HG03135 (cell line): ENCODE measurements around the gene CNTNAP2.

ENCODE experiments used
- ATAC-seq: cut with Tn5 transposase; IDR thresholded peaks from one replicate; pipeline ENCODE4 v1.9.1; 2021; ENCODE audit warnings: mild to moderate bottlenecking, moderate library complexity; ENCODE audit not compliant: unreplicated experiment

CNTNAP2 gene

DNA sequence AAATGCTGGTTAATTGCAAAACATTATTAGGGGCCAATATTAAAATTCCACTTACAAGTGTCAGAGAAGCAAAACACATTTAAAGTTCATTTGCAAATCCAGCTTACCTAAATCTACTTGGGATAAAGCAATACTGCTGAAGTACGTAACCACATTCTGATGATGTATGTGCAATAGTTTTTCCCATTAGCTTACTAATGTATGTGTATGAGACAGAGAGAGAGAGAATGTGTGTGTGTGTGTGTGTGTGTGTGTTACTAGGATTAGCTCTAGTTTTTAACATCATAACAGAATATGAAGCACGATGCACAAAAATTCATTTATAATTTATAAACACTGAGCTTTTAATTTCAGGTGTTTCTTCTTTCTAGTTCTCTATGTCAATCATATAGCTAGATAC lies 1399.8 kb downstream of the CNTNAP2 start:
- no peak for ATAC-seq

DNA sequence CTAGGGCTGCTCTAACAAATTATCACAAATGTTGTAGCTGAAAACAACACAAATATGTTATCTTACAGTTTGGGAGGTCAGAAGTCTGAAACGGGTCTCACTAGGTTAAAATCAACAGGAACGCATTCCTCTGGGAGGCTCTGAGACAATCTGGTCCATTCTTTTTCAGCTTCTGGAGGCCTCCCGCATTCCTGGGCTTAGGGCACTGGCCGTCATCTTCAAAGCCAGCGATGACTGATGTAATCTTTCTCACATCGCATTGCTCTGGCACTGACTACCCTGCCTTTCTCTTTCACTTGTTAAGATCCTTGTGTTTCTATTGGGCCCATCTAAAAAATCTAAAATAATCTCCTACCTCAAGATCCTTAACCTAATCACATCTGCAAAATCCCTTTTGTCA lies 1402.5 kb downstream of the CNTNAP2 start:
- ATAC-seq: no peak

DNA sequence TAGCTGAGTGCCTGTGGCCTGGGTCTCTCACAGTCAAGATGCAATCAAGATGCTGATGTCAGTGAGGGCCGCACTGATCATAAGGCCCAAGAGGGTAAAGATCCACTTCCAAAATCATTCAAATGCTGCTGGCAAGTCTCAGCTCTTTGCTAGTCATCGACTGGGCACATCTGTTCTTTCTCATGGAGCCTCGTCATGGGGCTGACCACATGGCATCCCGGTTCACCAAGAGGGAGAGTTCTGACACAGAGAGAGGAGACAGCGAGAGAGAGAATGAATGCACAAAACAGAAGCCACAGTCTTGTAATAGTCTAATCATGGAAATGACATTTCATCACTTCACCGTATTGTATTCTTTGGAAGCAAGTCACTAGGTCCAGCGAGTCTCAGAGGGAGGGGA lies 1406.5 kb downstream of the CNTNAP2 start:
- no peak for ATAC-seq

DNA sequence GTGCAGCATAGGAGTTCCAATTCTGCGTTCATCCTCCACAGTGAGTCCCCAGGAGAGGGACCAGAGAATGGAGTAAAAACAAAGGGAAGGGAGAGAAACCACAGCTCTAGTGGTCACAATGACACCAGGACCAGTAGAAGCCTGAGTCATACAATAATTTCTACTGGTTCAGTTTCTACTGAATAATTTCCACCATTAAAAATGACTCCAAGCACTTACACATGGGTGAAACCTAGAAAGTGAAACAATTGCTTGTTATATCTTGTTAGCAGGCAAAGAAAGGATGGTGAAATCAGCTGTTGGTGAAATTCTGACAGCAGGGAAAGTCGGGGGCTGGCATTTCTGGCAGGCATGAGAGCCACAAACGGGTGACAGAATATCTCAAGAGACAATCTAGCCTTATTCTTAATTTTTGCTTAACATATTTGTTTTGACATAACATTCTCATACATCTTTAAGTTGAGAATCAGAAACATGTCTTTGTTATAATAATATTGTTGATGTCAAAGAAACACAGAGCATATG lies 1408.2 kb downstream of the CNTNAP2 start:
- no peak for ATAC-seq

DNA sequence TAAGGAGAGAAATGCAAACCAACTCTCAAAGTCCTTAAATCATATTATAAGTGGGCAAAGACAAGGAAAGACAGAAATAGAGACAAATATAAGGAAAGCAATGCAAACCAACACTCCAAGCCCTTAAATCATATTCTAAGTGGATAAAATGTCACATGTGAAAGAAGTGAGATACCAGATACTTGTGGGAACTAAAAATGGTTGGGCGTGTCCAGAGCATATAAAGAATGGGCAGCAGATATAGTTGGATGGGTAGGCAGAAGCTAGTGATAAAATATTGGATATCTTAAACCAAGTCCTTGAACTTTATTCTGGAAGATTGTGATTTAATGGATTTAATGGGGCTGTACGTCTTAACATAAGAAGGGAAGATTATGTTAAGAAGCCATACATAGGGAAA lies 1408.7 kb downstream of the CNTNAP2 start:
- no peak for ATAC-seq

DNA sequence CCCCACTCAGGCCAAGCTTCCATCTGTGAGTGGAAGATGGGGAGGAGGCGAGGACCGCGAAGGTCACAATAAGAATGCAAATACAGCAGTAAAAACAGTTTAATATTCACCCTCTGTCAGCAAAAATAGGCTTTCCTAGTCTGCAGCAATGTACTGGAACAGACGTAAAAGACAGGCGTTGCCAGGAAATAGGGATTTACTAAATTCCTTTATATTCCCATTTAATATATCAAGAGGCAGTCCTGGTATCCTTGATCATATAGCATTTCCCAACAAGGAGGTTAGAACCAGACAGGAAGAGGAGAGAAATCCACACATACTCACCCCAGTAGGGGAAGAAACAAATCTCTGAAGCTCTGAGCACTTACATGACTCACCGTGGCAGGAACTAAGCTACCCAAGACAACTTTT lies 1419.1 kb downstream of the CNTNAP2 start:
- no peak for ATAC-seq

DNA sequence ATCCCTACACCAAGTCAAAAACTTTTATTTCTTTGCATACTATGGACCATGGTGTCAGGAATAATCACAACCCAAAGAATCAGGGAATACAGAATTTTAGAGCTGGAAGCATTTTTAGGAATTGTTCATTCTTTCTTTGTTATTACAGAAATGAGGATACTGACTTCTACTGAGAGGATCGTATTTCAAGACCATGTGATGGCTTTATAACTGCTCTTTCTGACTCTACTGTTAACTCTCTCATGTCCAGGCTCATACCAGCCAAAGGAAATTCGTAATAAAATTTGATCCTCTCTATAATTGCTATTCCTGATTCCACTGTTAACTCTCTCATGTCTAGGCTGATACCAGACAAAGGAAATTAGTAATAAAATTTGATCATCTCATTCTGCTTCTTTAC lies 1423.1 kb downstream of the CNTNAP2 start:
- ATAC-seq: no peak

DNA sequence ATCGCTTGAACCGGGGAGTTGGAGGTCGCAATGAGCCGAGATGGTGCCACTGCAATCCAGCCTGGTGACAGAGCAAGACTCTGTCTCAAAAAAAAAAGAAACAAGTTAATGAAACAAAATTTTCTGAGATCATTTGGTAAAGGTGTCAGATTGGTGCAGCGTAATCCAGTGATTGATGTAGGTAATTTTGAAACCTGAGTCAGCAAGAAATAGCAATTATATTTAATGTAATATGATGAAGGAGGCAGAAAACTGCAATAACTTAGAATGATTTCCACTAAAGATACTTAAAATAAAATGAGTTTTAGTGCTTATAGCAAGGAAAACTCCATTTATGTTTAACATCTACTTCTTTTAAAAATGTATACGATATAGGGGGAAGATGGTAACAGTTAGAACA lies 1424.1 kb downstream of the CNTNAP2 start:
- ATAC-seq: no peak

DNA sequence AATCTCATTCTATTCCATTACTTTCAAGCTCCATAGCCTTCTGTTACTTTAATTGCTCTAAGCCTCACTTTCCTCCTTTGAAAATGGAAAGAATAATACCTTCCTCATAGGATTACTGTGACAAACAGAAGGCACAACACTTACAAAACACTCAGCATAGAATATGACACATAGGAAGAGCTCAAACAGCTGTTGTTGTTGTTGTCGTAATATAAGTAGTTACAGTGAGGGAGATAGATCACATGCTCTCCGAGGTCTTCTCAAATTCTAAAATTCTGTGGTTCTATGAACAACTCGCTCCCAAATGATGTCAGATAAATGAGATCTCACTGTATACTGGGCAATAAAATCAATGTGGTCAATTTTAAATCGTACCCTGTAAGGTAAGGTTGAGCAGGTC lies 1424.7 kb downstream of the CNTNAP2 start:
- no peak for ATAC-seq

DNA sequence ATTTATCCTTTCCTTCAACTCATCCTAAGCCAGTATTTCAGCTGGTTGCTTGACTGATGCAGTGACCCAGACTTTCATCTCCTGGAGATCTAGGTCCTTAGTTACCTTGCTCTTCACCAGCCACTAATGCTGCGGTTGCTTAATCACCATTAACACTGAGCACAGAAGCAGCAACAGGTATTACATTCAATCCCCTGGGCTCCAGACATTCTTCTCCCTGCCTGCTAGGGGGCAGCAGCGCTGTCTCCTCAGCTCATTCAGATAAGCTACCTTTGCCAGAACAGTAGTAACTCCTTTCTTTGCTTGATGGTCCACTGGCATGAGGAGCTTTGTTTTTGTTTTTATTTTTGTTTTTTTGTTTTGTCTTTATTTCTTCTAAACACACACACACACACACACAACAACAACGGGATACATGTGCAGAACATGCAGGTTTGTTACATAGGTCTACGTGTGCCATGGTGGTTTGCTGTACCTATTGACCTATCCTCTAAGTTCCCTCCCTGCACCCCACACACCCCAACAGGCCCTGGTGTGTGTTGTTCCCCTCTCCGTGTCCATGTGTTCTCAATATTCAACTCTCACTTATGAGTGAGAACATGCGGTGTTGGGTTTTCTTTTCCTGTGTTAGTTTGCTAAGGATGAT lies 1430.8 kb downstream of the CNTNAP2 start:
- no peak for ATAC-seq

DNA sequence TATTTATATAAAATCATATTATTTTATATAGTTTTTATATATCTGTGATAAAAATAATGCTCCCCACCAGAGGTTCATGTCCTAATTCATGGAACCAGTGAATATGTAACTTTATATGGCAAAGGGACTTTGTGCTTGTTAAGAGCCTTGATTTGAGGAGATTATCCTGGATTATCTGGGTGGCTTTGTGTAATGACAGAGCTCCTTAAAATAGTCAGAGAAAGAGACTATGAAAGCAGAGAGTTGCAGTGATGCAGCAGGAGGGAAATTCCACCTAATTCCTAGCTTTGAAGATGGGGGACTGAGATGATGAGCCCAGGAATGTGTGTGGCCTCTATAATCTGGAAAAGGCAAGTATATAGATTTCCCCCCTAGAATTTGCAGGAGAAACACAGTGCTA lies 1439.7 kb downstream of the CNTNAP2 start:
- ATAC-seq: no peak

DNA sequence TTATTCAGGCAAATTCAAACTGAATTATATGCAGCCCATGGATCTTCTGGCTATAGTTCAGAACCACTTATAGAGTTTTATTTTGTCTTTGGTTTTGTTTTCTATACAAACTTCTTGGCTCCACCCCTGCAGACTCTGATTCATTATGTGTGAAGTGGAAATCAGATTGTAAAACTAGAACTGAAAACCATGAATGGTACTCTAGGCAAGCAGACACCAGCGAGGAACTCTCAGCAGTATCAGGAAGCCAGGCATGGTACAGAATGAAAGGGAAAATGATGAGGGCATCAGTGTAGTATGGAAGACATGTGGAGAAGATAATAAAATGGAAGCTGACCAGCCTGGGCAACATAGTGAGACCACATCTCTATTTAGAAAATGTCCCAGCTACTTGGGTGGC lies 1447.1 kb downstream of the CNTNAP2 start:
- no peak for ATAC-seq

DNA sequence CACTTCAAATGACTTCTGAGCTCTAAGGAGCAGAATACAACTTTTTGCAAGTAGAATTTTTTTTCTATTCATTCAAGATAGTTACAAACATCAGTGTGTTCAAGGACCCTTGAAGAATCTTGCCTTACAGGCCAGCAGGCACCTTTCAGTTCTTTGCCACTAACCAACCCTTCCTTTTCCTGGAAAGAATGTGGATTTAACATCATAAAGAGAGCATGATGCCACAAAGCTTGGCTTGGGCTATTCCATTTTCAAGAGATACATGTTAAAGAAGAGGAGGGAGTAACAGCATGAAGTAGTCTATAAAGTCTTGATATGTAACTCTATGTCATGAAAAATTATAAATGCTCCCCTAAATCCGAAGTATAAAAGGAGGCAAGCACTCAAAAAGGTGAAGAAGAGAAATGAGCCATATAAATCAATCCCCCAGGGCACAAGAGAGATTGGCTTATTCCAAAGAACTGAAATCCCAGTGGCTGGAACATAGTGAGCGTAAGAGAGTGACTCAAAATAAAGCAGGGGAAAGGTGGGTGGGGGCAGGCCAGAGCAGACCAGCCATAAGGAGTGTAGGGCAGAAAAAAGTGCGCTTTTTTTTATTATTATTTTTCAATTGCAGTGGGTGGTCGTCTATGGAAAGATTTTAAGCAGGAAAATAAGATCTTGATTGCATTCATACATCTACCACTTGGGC lies 1448.3 kb downstream of the CNTNAP2 start:
- no peak for ATAC-seq

DNA sequence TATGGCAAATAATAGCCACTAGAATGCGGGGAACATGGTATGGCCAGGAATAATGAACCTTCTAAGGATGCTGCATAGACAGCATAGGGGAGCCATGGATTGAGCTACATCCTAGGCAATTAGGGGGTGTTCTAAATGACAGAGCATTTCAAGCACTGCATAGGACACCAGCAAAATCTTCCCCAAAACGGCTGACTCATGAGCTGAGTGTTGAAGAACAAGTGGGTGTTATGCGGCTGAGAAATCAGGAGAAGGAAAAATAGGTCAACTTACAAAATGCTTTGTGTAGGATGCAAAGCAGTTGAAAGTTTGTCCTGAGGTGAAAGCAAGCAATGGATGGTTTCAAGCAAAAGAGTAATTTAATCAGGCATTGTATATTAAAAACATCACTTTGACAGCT lies 1450.4 kb downstream of the CNTNAP2 start:
- no peak for ATAC-seq

DNA sequence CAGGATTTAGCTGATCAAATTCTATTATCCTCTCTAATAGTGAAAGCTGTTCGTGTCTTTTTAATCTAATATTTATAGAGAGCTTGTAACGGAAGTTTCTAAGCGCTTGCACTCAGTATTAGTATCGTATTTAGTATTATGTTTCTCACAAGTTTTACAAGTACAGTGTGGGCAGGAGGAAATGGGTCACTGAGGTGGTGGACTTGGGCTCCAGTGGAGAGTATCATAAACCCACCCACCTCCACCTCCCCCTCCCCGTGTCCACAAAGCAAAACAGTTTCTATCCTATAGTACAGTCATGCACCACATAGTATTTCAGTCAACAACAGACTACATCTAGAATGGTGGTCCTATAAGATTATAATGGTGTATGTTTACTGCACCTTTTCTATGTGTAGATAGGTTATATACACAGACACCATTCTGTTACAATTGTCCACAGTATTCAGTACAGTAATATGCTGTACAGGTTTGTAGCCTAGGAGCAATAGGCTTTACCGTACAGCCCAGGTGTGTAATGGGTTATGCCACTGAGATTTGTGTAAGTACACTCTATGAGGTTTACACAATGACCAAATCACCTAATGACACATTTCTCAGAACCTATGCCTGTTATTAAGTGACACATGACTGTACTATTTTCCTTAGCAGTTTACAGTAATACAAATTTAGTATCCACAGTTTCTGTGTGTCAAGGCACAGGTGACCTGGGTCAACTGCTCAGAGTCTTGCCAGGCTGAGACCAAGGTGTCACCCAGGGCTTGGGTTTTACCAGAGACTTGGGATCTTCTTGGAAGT lies 1452.7 kb downstream of the CNTNAP2 start:
- ATAC-seq: no peak

DNA sequence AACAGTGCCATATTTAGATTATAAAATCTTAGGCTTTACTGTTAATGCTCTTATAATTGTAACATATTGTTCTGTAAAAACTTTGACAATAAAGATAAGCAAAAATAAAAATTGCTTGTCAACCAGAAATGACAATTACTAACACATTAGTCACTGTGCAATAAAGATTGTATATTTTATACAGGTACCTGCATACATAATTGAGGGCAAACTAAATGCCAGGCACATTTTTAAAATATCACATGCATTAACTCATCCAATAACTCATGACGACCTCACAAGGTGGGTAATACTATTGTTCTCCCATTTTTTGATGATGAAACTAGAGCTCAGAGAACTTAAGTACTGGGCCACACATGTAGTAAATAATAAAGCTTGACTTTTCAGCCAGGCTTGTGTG lies 1453.8 kb downstream of the CNTNAP2 start:
- no peak for ATAC-seq

DNA sequence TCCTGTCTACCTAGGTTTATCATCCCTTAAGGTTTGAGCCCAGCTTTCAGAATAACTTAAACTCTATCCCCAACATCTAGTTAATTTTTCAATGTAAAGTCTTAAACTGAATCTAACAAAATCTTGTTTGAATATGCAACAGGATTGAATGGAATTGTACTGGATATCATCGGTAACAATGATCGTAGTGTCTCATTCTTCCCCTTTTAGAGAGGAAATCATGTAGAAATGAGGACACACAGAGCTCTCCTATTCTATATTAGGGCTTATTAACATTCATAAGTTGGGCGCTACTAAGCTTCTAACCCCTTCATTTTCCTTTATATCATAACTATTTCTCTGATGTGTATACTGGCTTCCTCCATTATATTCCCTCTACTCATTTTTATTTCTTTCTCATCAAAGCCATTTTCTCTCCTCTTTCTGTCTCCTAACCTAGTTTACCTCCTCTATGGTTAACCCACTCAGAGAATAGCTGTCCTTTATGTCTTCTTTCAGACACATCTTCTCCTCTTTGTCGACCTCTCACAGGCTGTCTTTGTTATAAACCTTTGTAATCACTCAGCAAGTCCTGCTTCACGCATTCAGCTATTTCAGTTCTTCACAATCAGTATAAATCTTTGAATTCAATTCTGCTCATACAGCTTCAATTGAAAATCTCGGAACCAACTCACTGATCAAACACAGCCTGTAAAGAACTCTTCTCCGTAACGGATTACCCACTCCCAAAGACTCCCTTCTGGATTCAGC lies 1455.0 kb downstream of the CNTNAP2 start:
- ATAC-seq: no peak

DNA sequence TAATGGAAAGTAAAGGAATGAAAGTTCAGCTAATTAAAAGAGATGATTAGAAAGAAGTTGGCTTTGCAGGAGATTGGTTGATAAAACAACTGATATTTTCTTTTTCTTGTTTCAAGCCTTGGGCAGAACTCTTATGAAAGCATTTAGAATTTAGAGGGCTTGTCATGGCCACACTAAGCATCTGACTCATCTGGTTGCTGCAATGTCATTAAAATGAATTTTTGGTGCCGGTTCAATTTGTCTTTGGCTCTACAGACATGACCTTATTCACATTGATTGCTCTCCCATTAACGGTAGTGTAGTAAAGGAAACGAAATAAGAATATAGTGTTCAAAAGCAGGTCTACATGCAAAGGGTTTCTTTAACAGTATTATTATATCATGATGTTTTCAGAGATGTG lies 1461.6 kb downstream of the CNTNAP2 start:
- no peak for ATAC-seq

DNA sequence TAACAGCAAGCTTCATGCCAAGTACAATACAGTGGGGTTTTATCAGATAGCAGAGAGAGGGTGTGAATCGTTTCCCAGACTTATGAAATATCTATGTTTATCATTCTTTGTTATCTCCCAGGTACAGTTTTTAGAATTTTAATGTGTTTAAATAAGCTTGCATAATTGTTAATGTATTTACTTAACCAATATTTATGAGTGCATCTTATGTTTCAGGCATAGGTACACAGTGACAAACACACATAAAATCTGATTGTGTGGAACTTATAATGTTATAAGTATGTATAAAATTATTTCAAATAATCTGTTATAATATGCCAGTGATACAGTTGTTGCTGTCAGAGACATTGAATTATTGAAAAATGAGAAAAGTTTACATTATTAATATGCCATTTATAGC lies 1462.5 kb downstream of the CNTNAP2 start:
- ATAC-seq: no peak

DNA sequence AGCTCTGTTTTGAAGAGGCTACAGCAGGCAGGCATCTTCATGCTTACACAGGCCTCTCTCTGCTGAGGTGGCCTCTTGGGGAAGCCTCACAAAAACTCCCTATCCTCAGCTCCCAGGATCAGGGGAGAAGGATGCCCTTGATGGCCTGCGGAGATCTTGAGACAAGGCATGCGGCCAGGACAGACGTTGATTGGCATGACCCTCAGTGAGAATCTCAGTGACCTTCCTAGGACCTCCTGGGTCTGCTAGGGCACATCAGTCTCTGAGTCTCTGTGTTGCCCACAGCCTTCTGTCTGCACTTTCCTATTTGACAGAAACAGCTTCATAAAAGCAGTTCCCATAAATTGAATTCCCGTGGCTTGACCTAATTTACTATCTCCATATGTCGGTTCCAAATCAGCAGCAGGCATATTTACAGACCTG lies 1468.2 kb downstream of the CNTNAP2 start:
- no peak for ATAC-seq

DNA sequence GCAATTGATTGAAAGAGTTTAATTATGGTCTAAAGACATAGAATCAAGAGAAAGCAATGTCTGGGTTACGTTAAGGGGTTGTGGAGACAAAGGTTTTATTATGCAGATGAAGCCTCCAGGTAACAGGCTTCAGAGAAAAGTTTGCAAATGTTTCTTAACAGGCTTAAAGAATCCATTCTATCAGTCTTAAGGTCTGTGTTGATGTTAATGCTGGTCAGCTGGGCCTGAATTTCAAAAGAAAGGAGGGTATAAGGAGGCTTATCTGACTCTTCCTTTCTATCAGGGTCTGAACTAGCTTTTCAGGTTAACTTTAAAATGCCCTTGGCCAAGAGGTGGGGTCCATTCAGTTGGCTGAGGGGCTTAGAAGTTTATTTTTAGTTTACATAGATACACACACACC lies 1469.5 kb downstream of the CNTNAP2 start:
- no peak for ATAC-seq
